ENCODE data around the gene GRIK4. TPM values are rescaled to one million over a fixed set of nuclear protein-coding genes. Genes with fewer than 3 reads are reported as not detected.

GRIK4 gene
- total RNA-seq, 1 experiment from 2014 or later = 3.3 TPM

GRCh38 chr11:120633616-120634393 is 122.3 kb downstream of the GRIK4 start:
- CTCF ChIA-PET = interaction anchor here (1.6 to 2.8 kb wide), 4 partner anchors 9 to 51 kb away, joined by 5 to 10 read pairs (median 8); no protein-coding TSS in a partner anchor
- POLR2A ChIA-PET = no interaction called here

GRCh38 chr11:120634706-120635105 is 123.2 kb downstream of the GRIK4 start:
- H3K27me3 Mint-ChIP-seq (ENCODE audit: low read depth) = peaks cover 21% of the 10 kb centered on the region
- DNase-seq (ENCODE audit: low spot score) (no peak), ATAC-seq (no peak)
- CTCF ChIA-PET = interaction anchor here (0.8 to 1.8 kb wide), 4 partner anchors 11 to 50 kb away, joined by 3 to 7 read pairs (median 4); no protein-coding TSS in a partner anchor
- no peaks in the 10 kb centered on the region for H3K9me3 Mint-ChIP-seq
- H3K4me1 Mint-ChIP-seq = peaks cover 29% of the 10 kb centered on the region
- H3K4me3 Mint-ChIP-seq = no peak overlapping the region
- POLR2A ChIA-PET = no interaction called here
- H3K36me3 Mint-ChIP-seq = no peaks in the 10 kb centered on the region
- no peak overlapping the region for H3K27ac Mint-ChIP-seq
- TF ChIP-seq ERG (CRISPR knock-in tag; IDR thresholded peaks at IDR 0.05) = no peak
- no peak for TF ChIP-seq ZNF317 (CRISPR knock-in tag; IDR thresholded peaks at IDR 0.05; ENCODE audit: borderline replicate concordance, low read depth)
- TF ChIP-seq GRHL2 (CRISPR knock-in tag; IDR thresholded peaks at IDR 0.05; ENCODE audit: insufficient replicate concordance, severe bottlenecking) = no peak
- TF ChIP-seq USF1 (CRISPR knock-in tag; IDR thresholded peaks at IDR 0.05) = no peak
- TF ChIP-seq ZNF219 (CRISPR knock-in tag; IDR thresholded peaks at IDR 0.05; ENCODE audit: borderline replicate concordance) = no peak
- no peak for TF ChIP-seq AFF4 (CRISPR knock-in tag; IDR thresholded peaks at IDR 0.05; ENCODE audit: borderline replicate concordance)

More at GRCh38 chr11:120633616-120634393, 122.3 kb downstream of the GRIK4 start:
- DNase-seq (ENCODE audit: low spot score) (no peak), ATAC-seq (no peak)
- TF ChIP-seq MYBL2 (CRISPR knock-in tag; IDR thresholded peaks at IDR 0.05) (no peak), STAT6 (CRISPR knock-in tag; conservative IDR thresholded peaks at IDR 0.05; ENCODE audit: low read depth) (no peak), ZNF532 (CRISPR knock-in tag; IDR thresholded peaks at IDR 0.05; ENCODE audit: borderline replicate concordance) (no peak)
- H3K4me3 Mint-ChIP-seq = no peak overlapping the region
- peaks cover 34% of the 10 kb centered on the region for H3K4me1 Mint-ChIP-seq
- no peak overlapping the region for H3K27ac Mint-ChIP-seq
- H3K27me3 Mint-ChIP-seq (ENCODE audit: low read depth) = peaks cover 18% of the 10 kb centered on the region
- H3K9me3 Mint-ChIP-seq = no peaks in the 10 kb centered on the region
- no peaks in the 10 kb centered on the region for H3K36me3 Mint-ChIP-seq

All from WTC11 (cell line).